Aorta (tissue), 5 donors: ENCODE results near the gene FOXE1. TPM values are rescaled to one million over a fixed set of nuclear protein-coding genes. Genes with fewer than 3 reads are reported as not detected.

Experiments used
- ATAC-seq: fragments of 200-7000 bp; cut with Tn5 transposase; one replicate; pipeline ENCODE4 v1.9.1; 2022; ENCODE audit warnings: moderate library complexity; ENCODE audit not compliant: low FRiP score
- DNase-seq, 2 donors: peaks; one replicate each; pipeline ENCODE4 v3.0.0-alpha.2; 2020
- H3K27ac ChIP-seq, 2 donors: one replicate each; pipeline ENCODE4 v1.5.1; 2013; ENCODE audit warnings: low read length in 2 of 2, mild to moderate bottlenecking in 2 of 2, moderate library complexity in 2 of 2, control low read depth in 1 of 2, inconsistent platforms in 1 of 2, low read depth in 1 of 2
- H3K27me3 ChIP-seq, 2 donors: one replicate each; pipeline ENCODE4 v1.6.1; 2013; ENCODE audit warnings: control low read depth in 1 of 2, low read length in 1 of 2, mild to moderate bottlenecking in 1 of 2, moderate library complexity in 1 of 2; ENCODE audit not compliant: insufficient read depth in 2 of 2, control insufficient read depth in 1 of 2
- H3K36me3 ChIP-seq, 2 donors: one replicate each; pipeline ENCODE4 v1.6.1; 2013; ENCODE audit warnings: control low read depth in 1 of 2, low read length in 1 of 2, mild to moderate bottlenecking in 1 of 2; ENCODE audit not compliant: insufficient read depth in 2 of 2, control insufficient read depth in 1 of 2
- H3K4me1 ChIP-seq, 2 donors: one replicate each; pipeline ENCODE4 v1.6.1; 2013; ENCODE audit warnings: low read length in 2 of 2, control low read depth in 1 of 2, mild to moderate bottlenecking in 1 of 2, moderate library complexity in 1 of 2; ENCODE audit not compliant: insufficient read depth in 2 of 2, control insufficient read depth in 1 of 2
- H3K4me3 ChIP-seq, 2 donors: one replicate each; pipeline ENCODE4 v1.5.1; 2013; ENCODE audit warnings: low read length in 2 of 2, control low read depth in 1 of 2, mild to moderate bottlenecking in 1 of 2
- H3K9me3 ChIP-seq: one replicate; pipeline ENCODE4 v1.6.1; 2013; ENCODE audit warnings: mild to moderate bottlenecking, low read length; ENCODE audit not compliant: control insufficient read depth
- WGBS, 2 donors: extraction: QIAGEN DNeasy Blood & Tissue Kit; methylation state at CpG; one replicate each; pipeline ENCODE4 v1.1.7; 2013; 5-methylcytosine and 5-hydroxymethylcytosine counted together
- intact Hi-C, 2 donors: fragments of 100-400 bp; cut with DNase I; formaldehyde crosslinking; loops; one replicate each; pipeline versions ENCODE4 v1.14.2 to v1.15.0; 2022
- polyA plus RNA-seq, 2 donors: library from polyadenylated mRNA; stranded (reverse); fragments of 200-250 nt; gene quantifications; one replicate each; pipeline ENCODE4 v1.2.3, GENCODE V29; 2013
- total RNA-seq, 2 donors: library from RNA; stranded (reverse); fragmentation: NEBNext Ultra II Directional; extraction: Animal tissue kit (Norgen Biotek cat#: 25700); gene quantifications; one replicate each; pipeline ENCODE4 v1.2.1, GENCODE V29; 2021
- donor health status: healthy with polysubstance abuse.
- donor health status: Bipolar disorder and iron deficiency.
- donor health status: DM: no; HTN: no; CAD: no.
- donor health status: DM: no; HTN: no; CAD: no.
- donor health status: DM: yes; HTN: yes; CAD: no.

Gene FOXE1
- total and polyA plus RNA-seq, 4 donors = not detected

GRCh38 chr9:97873425-97873824, 20.4 kb downstream of the FOXE1 start:
- Histone ChIP-seq H3K27ac (no peak overlapping the region), H3K27me3 (peaks cover 0 to 2% of the 10 kb centered on the region in 2 donors), H3K4me1 (no peaks in the 10 kb centered on the region), H3K4me3 (no peak overlapping the region), H3K36me3 (no peaks in the 10 kb centered on the region), H3K9me3 (peaks cover 6% of the 10 kb centered on the region)
- intact Hi-C loops = no loop called here
- ATAC-seq (no peak), DNase-seq (no peak)
- 79 to 87% methylated on average over 3 of the region's 3 CpGs for WGBS, 2 donors

DNA sequence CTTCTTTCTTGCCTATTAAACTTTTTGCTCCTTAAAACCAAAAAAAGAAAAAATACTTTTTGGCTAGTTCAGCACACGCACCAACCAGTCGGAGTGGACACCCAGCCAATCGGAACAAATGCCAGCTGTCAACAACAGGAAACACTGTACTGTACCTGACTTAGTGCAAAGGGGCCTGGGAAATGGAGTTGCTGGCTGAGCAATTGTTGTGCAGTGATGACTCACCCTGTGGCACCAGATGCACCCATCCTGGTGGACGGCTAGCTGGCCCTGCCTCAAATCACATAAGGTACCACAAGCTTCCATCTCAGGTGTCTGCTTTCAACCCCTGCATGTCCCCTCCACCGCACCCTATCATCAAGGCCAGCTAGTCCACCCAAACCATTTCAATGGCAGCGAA, 20.9 kb downstream of the FOXE1 start:
- Histone ChIP-seq H3K27ac (no peak overlapping the region), H3K4me1 (no peaks in the 10 kb centered on the region), H3K9me3 (peaks cover 6% of the 10 kb centered on the region), H3K4me3 (no peak overlapping the region), H3K27me3 (peaks cover 0 to 2% of the 10 kb centered on the region in 2 donors), H3K36me3 (no peaks in the 10 kb centered on the region)
- no peak for DNase-seq
- 58 to 70% methylated on average over 6 of the region's 6 CpGs for WGBS, 2 donors
- no peak for ATAC-seq
- intact Hi-C loops = no loop called here

DNA sequence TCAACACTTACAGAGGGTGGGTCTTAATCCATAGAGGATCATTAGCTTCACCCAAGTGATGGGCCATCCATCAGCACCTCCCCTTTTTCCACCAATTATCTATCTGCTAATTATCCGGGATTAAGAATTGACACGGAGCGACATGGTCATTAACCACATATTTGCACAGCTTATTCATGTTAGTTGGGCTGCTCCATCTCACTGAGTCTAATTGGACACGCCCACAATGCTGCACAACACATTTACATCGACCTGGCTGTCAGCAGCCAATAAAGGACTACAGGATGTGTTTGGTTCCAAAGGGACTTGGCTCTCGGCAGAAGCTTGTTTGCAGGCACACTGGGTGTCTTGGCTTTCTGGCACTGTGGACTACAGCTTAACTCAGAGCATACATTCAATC, 21.6 kb downstream of the FOXE1 start:
- Histone ChIP-seq H3K4me3 (no peak overlapping the region), H3K36me3 (no peaks in the 10 kb centered on the region), H3K4me1 (no peaks in the 10 kb centered on the region), H3K27me3 (peaks cover 0 to 2% of the 10 kb centered on the region in 2 donors), H3K9me3 (peaks cover 3% of the 10 kb centered on the region), H3K27ac (no peak overlapping the region)
- DNase-seq = no peak
- WGBS, 2 donors = 76 to 77% methylated on average over 6 of the region's 6 CpGs
- ATAC-seq = no peak
- intact Hi-C loops = no loop called here

DNA sequence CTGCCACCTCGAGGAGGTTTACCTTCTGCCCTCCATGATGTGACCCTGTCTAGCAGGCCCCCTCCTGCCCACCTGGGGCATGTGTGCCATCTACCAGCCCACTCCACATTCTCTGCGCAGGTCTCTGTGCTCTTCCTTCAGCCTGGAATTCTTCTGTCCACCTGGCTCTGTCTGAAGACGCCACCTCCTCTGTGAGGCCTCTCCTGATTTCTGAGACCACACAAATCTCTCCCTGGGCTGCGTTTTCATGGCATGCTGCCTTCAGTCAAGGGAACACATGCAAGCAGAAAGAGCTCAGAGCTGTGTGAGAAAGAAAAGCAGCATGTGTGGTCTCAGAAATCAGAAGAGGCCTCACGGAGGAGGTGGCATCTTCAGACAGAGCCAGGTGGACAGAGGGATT, 22.1 kb downstream of the FOXE1 start:
- 84 to 88% methylated on average over 5 of the region's 5 CpGs for WGBS, 2 donors
- Histone ChIP-seq H3K27ac (no peak overlapping the region), H3K4me3 (no peak overlapping the region), H3K36me3 (no peaks in the 10 kb centered on the region), H3K9me3 (peaks cover 2% of the 10 kb centered on the region), H3K4me1 (no peaks in the 10 kb centered on the region), H3K27me3 (peaks cover 0 to under 1% of the 10 kb centered on the region in 2 donors)
- intact Hi-C loops = no loop called here
- ATAC-seq = no peak
- DNase-seq = no peak

DNA sequence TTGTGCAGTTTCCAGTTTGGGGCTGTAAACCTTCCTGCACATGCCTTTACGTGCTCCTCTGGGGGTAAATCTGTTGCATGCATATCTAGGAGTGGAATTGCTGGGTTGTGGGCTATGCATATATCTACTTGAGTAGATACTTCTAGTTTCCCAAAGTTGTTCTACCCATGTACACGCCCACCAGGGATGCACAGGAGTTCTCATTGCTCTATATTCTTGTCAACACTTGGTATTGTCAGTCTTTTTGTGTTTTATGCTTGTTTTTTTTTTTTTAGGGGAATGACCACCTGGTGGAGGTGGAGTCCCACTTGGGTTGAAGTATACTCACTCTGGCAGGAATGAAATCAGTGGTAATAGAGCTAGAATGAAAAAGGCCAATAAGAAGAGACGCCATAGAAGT, 23.0 kb downstream of the FOXE1 start:
- 92 to 95% methylated on average over 3 of the region's 3 CpGs for WGBS, 2 donors
- Histone ChIP-seq H3K4me3 (no peak overlapping the region), H3K27me3 (no peaks in the 10 kb centered on the region), H3K36me3 (no peaks in the 10 kb centered on the region), H3K4me1 (no peaks in the 10 kb centered on the region), H3K9me3 (peaks cover 2% of the 10 kb centered on the region), H3K27ac (no peak overlapping the region)
- intact Hi-C loops = no loop called here
- ATAC-seq = no peak
- no peak for DNase-seq

GRCh38 chr9:97880336-97880735, 27.3 kb downstream of the FOXE1 start:
- H3K27ac ChIP-seq = no peak overlapping the region
- ATAC-seq (no peak), DNase-seq (no peak)
- H3K4me3 ChIP-seq = no peak overlapping the region
- 61 to 73% methylated on average over 4 of the region's 4 CpGs for WGBS, 2 donors
- H3K4me1 ChIP-seq = no peaks in the 10 kb centered on the region
- H3K9me3 ChIP-seq = no peaks in the 10 kb centered on the region
- intact Hi-C loops = no loop called here
- H3K27me3 ChIP-seq = no peaks in the 10 kb centered on the region
- no peaks in the 10 kb centered on the region for H3K36me3 ChIP-seq

DNA sequence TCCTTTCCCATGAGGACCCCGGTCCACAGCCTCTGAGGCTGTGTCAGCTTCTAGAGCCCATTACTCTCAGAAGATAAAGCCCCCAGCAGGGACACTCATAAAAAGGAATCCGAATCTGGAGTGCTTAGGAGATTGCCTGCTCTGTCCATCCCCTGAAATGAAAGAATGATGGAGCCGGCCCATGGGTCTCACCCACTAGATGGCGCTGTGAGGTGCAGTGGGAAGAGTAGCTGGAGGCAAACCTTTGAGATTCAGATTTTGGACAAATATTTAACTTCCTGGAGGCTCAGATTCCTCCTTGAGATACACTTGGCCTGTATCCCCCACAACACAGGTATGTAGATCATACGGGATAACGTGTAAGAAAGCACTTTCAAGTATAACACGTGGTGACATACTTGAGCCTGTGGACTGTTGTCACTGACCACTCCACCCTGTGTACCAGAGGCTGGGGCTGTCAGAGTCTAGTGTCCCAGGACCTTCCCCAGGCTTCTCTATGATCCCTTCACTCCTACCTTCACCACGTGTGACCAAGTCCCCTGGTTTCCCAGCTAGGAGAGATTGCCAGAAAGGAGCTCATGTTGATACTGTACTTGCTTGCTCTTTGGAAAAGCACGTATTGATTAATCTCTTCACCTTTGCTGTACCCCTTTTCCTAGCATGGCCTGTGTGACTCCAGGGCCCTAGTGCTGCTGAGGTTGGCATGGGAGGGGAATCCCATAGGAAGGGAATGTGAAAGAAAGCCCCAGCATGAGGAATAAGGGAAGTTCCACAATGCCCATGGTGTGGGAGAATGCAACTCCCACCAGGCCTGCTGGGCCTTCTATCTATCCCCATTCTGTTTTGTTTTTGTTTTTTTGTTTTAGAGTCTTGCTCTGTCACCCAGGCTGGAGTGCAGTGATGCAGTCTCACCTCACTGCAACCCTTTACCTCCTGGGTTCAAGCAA, 37.2 kb downstream of the FOXE1 start:
- H3K9me3 ChIP-seq = peaks cover 3% of the 10 kb centered on the region
- WGBS, 2 donors = 48% methylated on average over 9 of the region's 9 CpGs
- ATAC-seq = no peak
- no peaks in the 10 kb centered on the region for H3K36me3 ChIP-seq
- DNase-seq = no peak
- H3K27me3 ChIP-seq = no peaks in the 10 kb centered on the region
- H3K27ac ChIP-seq = no peak overlapping the region
- no peak overlapping the region for H3K4me3 ChIP-seq
- intact Hi-C loops = no loop called here
- H3K4me1 ChIP-seq = no peaks in the 10 kb centered on the region

GRCh38 chr9:97891736-97892135, 38.7 kb downstream of the FOXE1 start:
- no peaks in the 10 kb centered on the region for H3K4me1 ChIP-seq
- no peaks in the 10 kb centered on the region for H3K27me3 ChIP-seq
- DNase-seq (no peak), ATAC-seq (no peak)
- WGBS, 2 donors = 47 to 53% methylated on average over 5 of the region's 5 CpGs
- peaks cover 0 to 5% of the 10 kb centered on the region in 2 donors for H3K36me3 ChIP-seq
- intact Hi-C loops = no loop called here
- no peak overlapping the region for H3K4me3 ChIP-seq
- H3K27ac ChIP-seq = no peak overlapping the region
- H3K9me3 ChIP-seq = peaks cover 5% of the 10 kb centered on the region

- ATAC-seq = no peak
- Histone ChIP-seq H3K36me3 (peaks cover 0 to 5% of the 10 kb centered on the region in 2 donors), H3K27ac (no peak overlapping the region), H3K27me3 (no peaks in the 10 kb centered on the region), H3K4me1 (no peaks in the 10 kb centered on the region), H3K9me3 (peaks cover 5% of the 10 kb centered on the region), H3K4me3 (no peak overlapping the region)
- intact Hi-C loops = no loop called here
- DNase-seq = no peak
- 83 to 87% methylated on average over 2 of the region's 2 CpGs for WGBS, 2 donors
Measured at GRCh38 chr9:97892421-97892820, 39.4 kb downstream of the FOXE1 start.
